NCI-H69 (cell line): ENCODE results near the gene ATG16L1.

Source experiments
- DNase-seq: peaks from one replicate; lab custom pipeline; 2025; lab: John Stamatoyannopoulos, UW

Gene ATG16L1

GRCh38 chr2:233251306-233252116 is at the start of gene ATG16L1:
ATG16L1 (plus strand) TSS chr2:233251673; CDS start chr2:233251828, 155 bp downstream.
- peak; percentile 95 for DNase-seq

GRCh38 chr2:233202531-233202944 is 48.9 kb upstream of the ATG16L1 start:
- no peak for DNase-seq

DNA sequence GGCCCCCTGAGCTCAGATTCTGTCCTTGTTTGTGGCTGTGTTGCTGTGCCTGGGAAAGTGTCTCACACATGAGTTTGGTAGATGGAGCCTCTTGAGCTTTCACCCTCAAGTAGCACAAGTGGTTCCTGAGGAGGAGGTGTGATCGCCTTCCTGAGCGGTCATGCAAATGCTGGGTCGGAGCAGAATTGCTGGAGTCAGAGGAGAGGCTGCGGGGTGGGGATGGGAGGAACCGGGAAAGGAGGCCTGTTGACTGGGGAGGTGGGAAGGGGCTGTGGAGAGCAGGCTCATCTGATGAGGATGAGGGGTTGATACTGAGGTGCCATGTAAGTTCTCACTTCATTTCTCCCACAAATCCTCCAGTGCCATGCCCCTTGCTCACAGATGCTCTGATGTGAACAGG is 48.4 kb upstream of the ATG16L1 start:
- no peak for DNase-seq

DNA sequence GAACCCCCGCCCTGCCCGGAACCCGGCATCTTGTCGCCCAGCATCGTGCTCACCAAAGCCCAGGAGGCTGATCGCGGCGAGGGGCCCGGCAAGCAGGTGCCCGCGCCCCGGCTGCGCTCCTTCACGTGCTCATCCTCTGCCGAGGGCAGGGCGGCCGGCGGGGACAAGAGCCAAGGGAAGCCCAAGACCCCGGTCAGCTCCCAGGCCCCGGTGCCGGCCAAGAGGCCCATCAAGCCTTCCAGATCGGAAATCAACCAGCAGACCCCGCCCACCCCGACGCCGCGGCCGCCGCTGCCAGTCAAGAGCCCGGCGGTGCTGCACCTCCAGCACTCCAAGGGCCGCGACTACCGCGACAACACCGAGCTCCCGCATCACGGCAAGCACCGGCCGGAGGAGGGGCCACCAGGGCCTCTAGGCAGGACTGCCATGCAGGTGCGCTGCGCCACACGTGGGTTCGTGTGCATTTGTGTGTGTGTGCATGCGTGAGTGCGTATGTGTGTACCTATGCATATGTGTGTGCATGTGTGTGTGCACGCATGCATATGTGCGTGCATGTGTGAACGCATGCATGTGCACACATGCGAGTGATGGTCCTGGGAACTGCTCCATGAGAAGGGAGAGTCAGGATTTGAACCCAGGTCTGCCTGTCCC is 47.1 kb upstream of the ATG16L1 start:
- DNase-seq, result no peak

DNA sequence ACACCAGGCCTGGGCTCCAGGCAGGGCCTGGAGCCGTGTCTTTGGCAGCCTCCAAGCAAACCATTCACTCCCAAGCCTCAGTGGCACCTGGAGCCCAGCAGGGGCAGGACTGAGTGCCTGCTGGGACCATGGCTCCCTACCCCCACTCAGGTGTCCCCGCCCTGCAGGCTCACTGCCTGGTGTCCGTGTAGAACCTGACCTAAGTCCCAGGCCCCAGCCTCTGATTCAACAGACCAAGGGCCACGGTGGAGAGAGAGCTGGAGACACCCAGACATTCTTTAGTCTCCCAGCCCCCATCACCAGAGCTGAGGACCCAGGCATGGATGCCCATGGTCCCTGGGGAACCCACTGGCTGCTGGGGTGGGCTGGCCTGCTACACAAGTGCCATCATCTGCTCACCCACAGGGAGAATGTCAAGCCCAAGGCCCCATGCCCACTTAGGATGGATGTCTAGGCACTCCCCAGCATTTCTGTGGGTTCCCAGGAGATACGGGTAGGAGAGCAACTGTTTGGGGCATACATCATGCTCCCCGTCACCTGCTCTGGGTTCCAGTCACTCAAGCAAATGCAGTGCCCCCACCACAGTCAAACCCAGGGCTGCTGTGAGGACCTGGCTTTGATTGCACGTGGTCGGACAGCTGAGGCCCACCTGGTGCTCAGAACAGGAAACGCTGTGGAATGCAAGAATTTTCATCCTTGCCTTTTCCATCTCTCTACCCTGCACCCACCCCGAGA is 42.9 kb upstream of the ATG16L1 start:
- no peak for DNase-seq

DNA sequence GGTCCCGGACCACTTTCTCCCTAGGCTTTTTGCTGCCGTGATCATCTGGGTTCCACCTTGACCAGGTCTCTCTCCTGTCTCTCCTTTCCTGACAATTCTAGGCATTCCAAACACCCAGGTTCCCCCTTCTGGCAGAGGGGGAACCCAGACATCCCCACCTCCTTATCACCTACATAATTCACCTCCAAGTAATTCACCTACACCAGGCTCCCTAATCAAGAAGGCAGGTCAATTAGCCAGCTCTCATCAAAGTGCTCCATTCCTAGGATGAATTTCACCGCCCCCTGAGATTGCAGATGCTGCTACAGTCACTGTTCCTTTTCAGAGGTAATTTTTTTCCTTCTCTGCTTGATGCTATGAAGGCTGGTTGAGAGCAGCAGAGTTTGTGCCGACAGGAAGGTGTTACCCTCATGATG is 42.3 kb upstream of the ATG16L1 start:
- DNase-seq, result no peak

- peak; percentile 71 for DNase-seq
These were observed 41.8 kb upstream of the ATG16L1 start for GRCh38 chr2:233209533-233210171.

GRCh38 chr2:233210281-233210680 is 41.2 kb upstream of the ATG16L1 start:
- no peak for DNase-seq

DNA sequence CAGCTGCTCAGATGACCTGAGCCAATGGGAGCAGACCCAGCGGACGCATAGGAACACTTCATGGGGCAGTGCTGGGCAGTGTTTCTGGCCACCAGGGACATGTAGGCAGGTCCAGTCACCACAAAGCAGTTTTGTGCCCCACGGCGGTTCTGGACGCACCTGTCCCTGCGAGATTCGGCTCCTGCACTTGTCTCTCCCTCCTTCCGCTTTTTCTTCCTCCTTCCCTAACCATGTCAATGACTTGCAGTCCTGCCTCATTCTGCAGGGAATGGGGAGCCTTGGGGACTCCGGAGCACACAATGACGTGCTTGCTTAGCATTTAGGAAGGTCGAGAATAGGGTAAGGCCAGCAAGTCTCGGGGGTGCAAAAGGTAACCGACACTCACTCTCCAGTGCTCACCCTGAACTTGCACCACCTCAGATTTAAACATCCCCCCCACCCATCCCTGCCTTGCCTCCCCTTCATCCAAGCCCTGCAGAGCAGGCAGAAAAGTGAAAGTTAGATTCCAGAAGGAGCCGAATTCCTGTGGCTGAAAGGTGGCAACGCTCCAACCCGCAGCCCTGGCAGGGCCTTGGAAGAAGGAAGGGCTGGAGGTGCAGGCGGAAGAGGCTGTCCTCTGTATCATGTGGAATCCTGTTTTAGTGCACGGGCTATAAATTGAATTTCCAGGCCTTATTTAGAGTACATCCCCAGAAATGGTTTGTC is 40.5 kb upstream of the ATG16L1 start:
- no peak for DNase-seq

DNA sequence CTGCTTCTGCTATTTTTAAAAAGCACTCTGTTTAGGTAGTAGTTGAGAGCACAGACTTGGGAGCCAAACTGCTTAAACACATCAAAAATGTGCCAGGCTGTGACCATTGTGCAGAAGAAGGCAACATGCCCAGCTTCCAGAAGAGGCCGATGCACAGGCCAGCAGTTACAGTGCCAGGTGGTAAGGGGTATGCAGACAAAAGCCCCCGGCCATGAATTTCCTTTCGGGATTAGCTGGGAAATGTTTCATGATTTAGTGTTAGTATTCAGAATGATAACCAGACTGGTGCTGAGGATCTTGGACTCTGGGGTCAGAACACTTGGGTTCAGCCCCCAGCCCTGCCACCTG is 40.0 kb upstream of the ATG16L1 start:
- no peak for DNase-seq

DNA sequence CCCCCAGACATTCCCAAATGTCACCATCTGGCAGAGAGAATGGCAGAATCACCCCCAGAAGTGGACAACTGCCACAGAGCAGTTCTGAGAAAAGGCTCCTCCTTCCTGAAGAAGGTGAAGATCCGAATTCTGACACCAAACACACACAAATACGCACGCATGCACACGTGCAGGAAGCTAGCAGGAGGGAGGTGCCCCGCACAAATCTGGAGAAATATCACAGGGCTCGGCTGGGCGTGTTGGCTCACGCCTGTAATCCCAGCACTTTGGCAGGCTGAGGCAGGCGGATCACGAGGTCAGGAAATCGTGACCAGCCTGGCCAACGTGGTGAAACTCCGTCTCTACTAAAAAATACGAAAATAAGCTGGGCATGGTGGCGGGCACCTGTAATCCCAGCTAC is 38.5 kb upstream of the ATG16L1 start:
- DNase-seq, result no peak

DNA sequence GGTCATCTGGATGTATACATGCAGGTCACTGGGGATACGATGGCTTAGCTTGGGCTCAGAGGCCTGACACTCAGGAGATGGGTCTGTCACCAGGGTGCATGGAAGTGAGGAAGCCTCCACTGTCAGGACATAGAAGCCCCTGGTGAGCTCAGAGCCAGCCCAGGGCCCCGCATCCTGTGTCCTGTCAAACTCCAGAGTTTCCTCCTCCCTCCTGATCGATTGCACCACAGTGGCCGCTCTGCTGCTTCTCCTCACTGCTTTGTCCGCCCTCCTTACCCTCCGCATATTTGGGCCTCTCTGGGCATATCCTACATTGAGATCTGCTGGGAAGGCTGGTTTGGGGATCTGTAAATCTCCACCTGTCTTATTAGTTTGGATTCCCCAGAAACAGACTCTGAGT is 37.5 kb upstream of the ATG16L1 start:
- DNase-seq, result no peak

DNA sequence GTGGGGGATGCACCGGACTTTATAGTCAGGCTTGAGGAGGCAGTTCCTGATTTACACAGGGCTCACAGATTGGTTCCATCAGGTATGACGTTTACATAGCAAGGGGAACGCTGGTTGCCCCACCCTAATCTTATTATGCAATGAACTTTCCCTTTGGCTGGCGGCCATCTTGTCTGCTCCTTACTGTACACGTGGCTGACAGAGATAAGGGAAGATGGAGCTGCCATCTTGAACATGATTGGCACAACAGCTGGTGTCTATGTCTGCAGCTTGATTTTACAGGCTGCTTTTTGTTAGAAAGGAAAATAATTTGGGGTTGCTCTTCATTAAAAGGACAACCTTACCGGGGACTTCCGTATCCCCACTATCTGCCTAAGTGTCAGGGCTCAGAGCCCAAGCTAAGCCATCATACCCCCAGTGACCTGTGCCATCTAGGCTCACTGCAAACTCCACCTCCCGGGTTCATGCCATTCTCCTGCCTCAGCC is 33.5 kb upstream of the ATG16L1 start:
- no peak for DNase-seq

- DNase-seq, result no peak
These were observed 32.6 kb upstream of the ATG16L1 start for GRCh38 chr2:233218836-233219235.

DNA sequence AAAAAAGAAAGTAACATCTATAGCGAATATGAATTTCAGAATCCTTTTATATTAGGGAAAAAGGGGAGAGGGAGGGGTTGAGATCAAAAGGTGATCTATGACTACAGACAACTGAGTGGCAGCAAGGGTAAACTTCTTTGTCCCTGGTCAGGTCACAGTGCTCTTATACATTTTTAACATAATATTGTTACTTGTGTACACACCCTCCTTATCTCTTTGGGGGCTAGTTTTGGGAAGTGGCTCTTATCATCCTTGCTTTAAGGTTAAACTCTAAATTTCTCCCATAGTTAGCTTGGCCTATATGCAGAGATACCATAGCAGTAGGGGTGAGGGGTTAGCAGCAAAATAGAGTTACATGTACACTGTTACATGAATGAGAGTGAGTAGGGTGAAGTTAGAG is 31.6 kb upstream of the ATG16L1 start:
- DNase-seq, result no peak

DNA sequence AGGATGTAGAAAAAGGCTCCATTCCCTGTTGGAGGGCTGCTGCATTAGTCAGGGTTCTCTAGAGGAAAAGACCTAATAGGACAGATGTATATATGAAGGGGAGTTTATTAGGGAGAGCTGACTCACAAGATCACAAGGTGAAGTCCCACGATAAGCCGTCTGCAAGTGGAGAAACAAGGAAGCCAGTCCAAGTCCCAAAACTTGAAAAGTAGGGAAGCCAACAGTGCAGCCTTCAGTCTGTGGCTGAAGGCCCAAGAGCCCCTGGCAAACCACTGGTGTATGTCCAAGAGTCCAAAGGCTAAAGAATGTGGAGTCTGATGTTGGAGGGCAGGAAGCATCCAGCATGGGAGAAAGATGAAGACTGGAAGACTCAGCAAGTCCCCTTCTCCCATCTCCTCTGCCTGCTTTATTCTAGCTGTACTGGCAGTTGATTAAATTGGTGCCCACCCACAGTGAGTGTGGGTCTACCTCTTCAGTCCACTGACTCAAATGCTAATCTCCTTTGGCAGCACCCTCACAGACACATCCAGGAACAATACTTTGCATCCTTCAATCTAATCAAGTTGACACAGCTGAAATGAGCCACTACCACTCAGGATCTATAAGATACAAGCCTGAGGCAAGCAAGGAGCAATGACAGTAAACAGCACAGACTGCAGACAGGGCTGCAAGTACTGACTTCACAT is 30.0 kb upstream of the ATG16L1 start:
- no peak for DNase-seq

- DNase-seq, result no peak
These were observed 28.2 kb upstream of the ATG16L1 start for GRCh38 chr2:233223059-233223894.

GRCh38 chr2:233225230-233226068 is 26.0 kb upstream of the ATG16L1 start:
- no peak for DNase-seq

GRCh38 chr2:233226511-233227031 is 24.9 kb upstream of the ATG16L1 start:
- DNase-seq, result no peak
